H1 (cell line): ENCODE data around the gene ARHGAP10. TPM values are rescaled to one million over a fixed set of nuclear protein-coding genes. Genes with fewer than 3 reads are reported as not detected.

Experiments
- CTCF ChIA-PET: fragments of 300-600 bp; sonication (Branson Sonifier 250); formaldehyde crosslinking; loops from one replicate; lab custom pipeline; 2021; ENCODE audit not compliant: partially characterized antibody; lab: Charles Lee
- POLR2A ChIA-PET: fragments of 300-600 bp; sonication (Branson Sonifier 250); formaldehyde crosslinking; loops from one replicate; lab custom pipeline; 2021; ENCODE audit warnings: inconsistent platforms; ENCODE audit not compliant: partially characterized antibody; lab: Charles Lee
- DNase-seq, 2 experiments: peaks; one replicate each; pipeline versions ENCODE4 v3.0.0 to v3.0.0-alpha.2; 2010 to 2022; ENCODE audit warnings: low spot score in 2 of 2, low read depth in 1 of 2, mixed read lengths in 1 of 2
- FAIRE-seq: peaks from 2 replicates; lab custom pipeline; 2011; peaks lifted over from hg19 to GRCh38; lab: Jason Lieb, UNC
- H2AFZ ChIP-seq: 2 replicates; pipeline ENCODE4 v1.8.1; 2012; ENCODE audit warnings: low read length, inconsistent platforms
- H2AK5ac ChIP-seq: 2 replicates; pipeline ENCODE4 v1.6.1; 2013; ENCODE audit warnings: low read depth, low read length
- H2BK120ac ChIP-seq: replicated peaks from 2 replicates; pipeline ENCODE3; 2013; ENCODE audit warnings: low read depth, low read length, inconsistent platforms
- H2BK12ac ChIP-seq: 2 replicates; pipeline ENCODE4 v1.6.1; 2013; ENCODE audit warnings: low read depth, low read length
- H2BK15ac ChIP-seq: 2 replicates; pipeline ENCODE4 v1.6.1; 2013; ENCODE audit warnings: low read length
- H2BK20ac ChIP-seq: 2 replicates; pipeline ENCODE4 v1.6.1; 2013; ENCODE audit warnings: low read length
- H2BK5ac ChIP-seq: 2 replicates; pipeline ENCODE4 v1.6.1; 2013; ENCODE audit warnings: low read depth, low read length
- H3K14ac ChIP-seq: 2 replicates; pipeline ENCODE4 v1.6.1; 2013; ENCODE audit warnings: inconsistent platforms; ENCODE audit not compliant: insufficient read length
- H3K18ac ChIP-seq: 2 replicates; pipeline ENCODE4 v1.6.1; 2013; ENCODE audit warnings: low read length; ENCODE audit errors: extremely low read depth
- H3K23ac ChIP-seq: 2 replicates; pipeline ENCODE4 v1.6.1; 2013; ENCODE audit warnings: inconsistent platforms; ENCODE audit not compliant: insufficient read length
- H3K23me2 ChIP-seq: 2 replicates; pipeline ENCODE4 v1.6.1; 2013; ENCODE audit warnings: low read depth, low read length
- H3K27ac ChIP-seq: 2 replicates; pipeline ENCODE4 v1.6.1; 2011; ENCODE audit warnings: low read depth, low read length, inconsistent platforms
- H3K27me3 ChIP-seq, 4 experiments: replicated peaks in 1 of 4; 1 replicate in 1 of 4; 2 replicates in 3 of 4; pipeline versions ENCODE4 v1.6.1 to v1.8.1; 2011 to 2013; ENCODE audit warnings: low read length in 3 of 4, mild to moderate bottlenecking in 3 of 4, inconsistent platforms in 2 of 4, mixed read lengths in 2 of 4, moderate library complexity in 1 of 4; ENCODE audit not compliant: control insufficient read depth in 3 of 4, insufficient read depth in 3 of 4; ENCODE audit errors: extremely low read depth in 1 of 4
- H3K36me3 ChIP-seq, 4 experiments: 2 replicates each; pipeline versions ENCODE4 v1.6.1 to v1.8.1; 2011 to 2013; ENCODE audit warnings: mild to moderate bottlenecking in 4 of 4, low read length in 3 of 4, moderate library complexity in 2 of 4, control low read depth in 1 of 4, inconsistent platforms in 1 of 4; ENCODE audit not compliant: insufficient read depth in 4 of 4, control insufficient read depth in 2 of 4
- H3K4ac ChIP-seq: replicated peaks from 2 replicates; pipeline ENCODE3; 2013; ENCODE audit warnings: low read length, low read depth, mixed read lengths, inconsistent platforms; ENCODE audit not compliant: insufficient read length
- H3K4me1 ChIP-seq, 4 experiments: replicated peaks in 1 of 4; 1 replicate in 1 of 4; 2 replicates in 3 of 4; pipeline versions ENCODE4 v1.6.1 to v1.8.1; 2011 to 2013; ENCODE audit warnings: low read length in 3 of 4, inconsistent platforms in 2 of 4, mixed read lengths in 1 of 4; ENCODE audit not compliant: insufficient read depth in 4 of 4, control insufficient read depth in 3 of 4
- H3K4me2 ChIP-seq, 2 experiments: 2 replicates each; pipeline versions ENCODE4 v1.6.1 to v1.8.1; 2011 to 2013; ENCODE audit warnings: low read depth in 2 of 2, low read length in 2 of 2, control low read depth in 1 of 2, inconsistent platforms in 1 of 2, mild to moderate bottlenecking in 1 of 2; ENCODE audit not compliant: insufficient read depth in 1 of 2
- H3K4me3 ChIP-seq, 4 experiments: fragments of 200-600, 300-600 bp in 1 of 4; sonication (generic), shearing (Covaris generic), sonication (Bioruptor Twin) in 1 of 4; 2 replicates each; pipeline versions ENCODE4 v1.5.1 to v1.8.1; 2011 to 2016; ENCODE audit warnings: low read length in 4 of 4, low read depth in 3 of 4, control low read depth in 2 of 4, inconsistent platforms in 2 of 4, mild to moderate bottlenecking in 2 of 4, mixed read lengths in 1 of 4, moderate library complexity in 1 of 4; ENCODE audit not compliant: insufficient read depth in 2 of 4; ENCODE audit errors: extremely low read depth in 1 of 4
- H3K56ac ChIP-seq: replicated peaks from 2 replicates; pipeline ENCODE3; 2013; ENCODE audit warnings: low read depth, mild to moderate bottlenecking, mixed read lengths, low read length, inconsistent platforms; ENCODE audit not compliant: insufficient read length
- H3K79me1 ChIP-seq: 2 replicates; pipeline ENCODE4 v1.6.1; 2013; ENCODE audit warnings: low read depth, low read length, control low read depth
- H3K79me2 ChIP-seq, 2 experiments: 2 replicates each; pipeline versions ENCODE4 v1.6.1 to v1.8.1; 2012 to 2013; ENCODE audit warnings: low read length in 2 of 2, mild to moderate bottlenecking in 2 of 2, inconsistent platforms in 1 of 2; ENCODE audit not compliant: insufficient read depth in 2 of 2, control insufficient read depth in 1 of 2
- H3K9ac ChIP-seq, 4 experiments: replicated peaks in 1 of 4; 1 replicate in 1 of 4; 2 replicates in 3 of 4; pipeline versions ENCODE4 v1.6.1 to v1.8.1; 2011 to 2013; ENCODE audit warnings: low read depth in 3 of 4, low read length in 3 of 4, control low read depth in 2 of 4, mild to moderate bottlenecking in 2 of 4, moderate library complexity in 2 of 4, inconsistent platforms in 1 of 4; ENCODE audit errors: extremely low read depth in 1 of 4
- H3K9me3 ChIP-seq, 2 experiments: 2 replicates each; pipeline versions ENCODE4 v1.6.1 to v1.8.1; 2012 to 2013; ENCODE audit warnings: mild to moderate bottlenecking in 2 of 2, moderate library complexity in 2 of 2, control low read depth in 1 of 2, inconsistent platforms in 1 of 2, low read depth in 1 of 2, low read length in 1 of 2, mixed read lengths in 1 of 2; ENCODE audit not compliant: insufficient read depth in 2 of 2
- H4K20me1 ChIP-seq, 2 experiments: replicated peaks in 1 of 2; 2 replicates each; pipeline versions ENCODE3 to v1.8.1; 2011 to 2013; ENCODE audit warnings: inconsistent platforms in 2 of 2, low read length in 2 of 2, mild to moderate bottlenecking in 1 of 2; ENCODE audit not compliant: insufficient read depth in 2 of 2, control insufficient read depth in 1 of 2
- H4K5ac ChIP-seq: 2 replicates; pipeline ENCODE4 v1.6.1; 2013; ENCODE audit warnings: low read length, low read depth, mixed read lengths, inconsistent platforms; ENCODE audit not compliant: insufficient read length
- H4K8ac ChIP-seq: 2 replicates; pipeline ENCODE4 v1.8.0; 2013; ENCODE audit warnings: mild to moderate bottlenecking, moderate library complexity, low read length, inconsistent platforms; ENCODE audit not compliant: insufficient read depth; ENCODE audit errors: extremely low read depth
- H4K91ac ChIP-seq: replicated peaks from 2 replicates; pipeline ENCODE3; 2013; ENCODE audit warnings: low read length, mixed read lengths, inconsistent platforms; ENCODE audit not compliant: insufficient read length
- BCL11A ChIP-seq, 2 experiments: IDR thresholded peaks; one replicate each; pipeline ENCODE4 v1.6.1; 2011; ENCODE audit warnings: low read depth in 2 of 2, low read length in 2 of 2, mild to moderate bottlenecking in 2 of 2
- EZH2 ChIP-seq: fragments of 200-600 bp; sonication (generic); IDR thresholded peaks from 2 replicates; pipeline ENCODE4 v1.7.1; 2012; ENCODE audit warnings: low read depth, mild to moderate bottlenecking, moderate library complexity, low read length, inconsistent platforms; ENCODE audit not compliant: severe bottlenecking
- HDAC2 ChIP-seq, 2 experiments: fragments of 300-600 bp in 1 of 2; sonication (generic) in 1 of 2; IDR thresholded peaks; 2 replicates each; pipeline ENCODE4 v1.6.1; 2011 to 2012; ENCODE audit warnings: low read depth in 2 of 2, low read length in 2 of 2, mild to moderate bottlenecking in 2 of 2, moderate library complexity in 2 of 2, borderline replicate concordance in 1 of 2, inconsistent platforms in 1 of 2
- KDM4A ChIP-seq: IDR thresholded peaks from one replicate; pipeline ENCODE4 v1.7.1; 2012; ENCODE audit warnings: low read depth, mild to moderate bottlenecking, moderate library complexity, low read length, inconsistent platforms; ENCODE audit not compliant: severe bottlenecking
- NRF1 ChIP-seq: IDR thresholded peaks from 2 replicates; pipeline ENCODE4 v1.6.1; 2011; ENCODE audit warnings: mild to moderate bottlenecking, low read depth, low read length, improper control_type of control experiment
- PHF8 ChIP-seq: fragments of 200-600 bp; sonication (generic); conservative IDR thresholded peaks from 2 replicates; pipeline ENCODE4 v1.7.1; 2012; ENCODE audit warnings: low read depth, mild to moderate bottlenecking, inconsistent platforms, low read length, moderate library complexity
- RXRA ChIP-seq: IDR thresholded peaks from 2 replicates; pipeline ENCODE4 v1.6.1; 2011; ENCODE audit warnings: low read depth, mild to moderate bottlenecking, low read length, moderate library complexity; ENCODE audit not compliant: insufficient read depth
- TAF1 ChIP-seq: IDR thresholded peaks from 2 replicates; pipeline ENCODE4 v1.6.1; 2011; ENCODE audit warnings: mild to moderate bottlenecking, low read depth, low read length
- WGBS, 2 experiments: shearing (Covaris generic) in 1 of 2; methylation state at CpG; one replicate each; pipeline versions ENCODE4 v1.1.6 to v1.1.7; 2013 to 2015; ENCODE audit warnings: low lambda C conversion rate in 2 of 2, mixed read lengths in 2 of 2, inconsistent platforms in 1 of 2, low coverage in 1 of 2, missing lambda C conversion rate in 1 of 2; ENCODE audit not compliant: insufficient replicate concordance in 2 of 2, insufficient coverage in 1 of 2, insufficient read length in 1 of 2; ENCODE audit errors: extremely low coverage in 1 of 2, missing lambda C conversion rate in 1 of 2; 5-methylcytosine and 5-hydroxymethylcytosine counted together
- polyA plus RNA-seq, 7 experiments: library from polyadenylated mRNA; depleted of rRNA in 3 of 7; stranded (reverse) in 5 of 7; unstranded in 2 of 7; fragments of >200 nt in 5 of 7; fragments of 200-250 nt in 2 of 7; gene quantifications; 1 replicate in 5 of 7; 2 replicates in 1 of 7; 4 replicates in 1 of 7; pipeline versions ENCODE4 v1.2.1 to v1.2.3, GENCODE V29; 2011 to 2013; ENCODE audit warnings: missing spikeins in 2 of 7, mixed read lengths in 2 of 7
- total RNA-seq: library from RNA; stranded (reverse); fragmentation: NEBNext Ultra II Directional; extraction: Animal tissue kit (Norgen Biotek cat#: 25700); gene quantifications from 2 replicates; pipeline ENCODE4 v1.2.1, GENCODE V29; 2021
- TF ChIP-seq, protein P1 (sequence below): IDR thresholded peaks from 2 replicates; pipeline ENCODE4 v1.6.1; 2012; ENCODE audit warnings: inconsistent platforms
- TF ChIP-seq, protein P2 (sequence below), 3 experiments: IDR thresholded peaks; 1 replicate in 2 of 3; 2 replicates in 1 of 3; pipeline versions ENCODE4 v1.5.1 to v1.6.1; 2011; ENCODE audit warnings: low read length in 3 of 3, mild to moderate bottlenecking in 3 of 3, inconsistent platforms in 2 of 3, low read depth in 1 of 3, moderate library complexity in 1 of 3; ENCODE audit not compliant: insufficient read depth in 1 of 3; ENCODE audit errors: control extremely low read depth in 1 of 3

ARHGAP10 gene
- total and polyA plus RNA-seq, 2 of the 8 experiments (the other 6 are each of a cell fraction or from before 2014, with no cell fraction given), result 3.7 to 6.1 TPM

DNA sequence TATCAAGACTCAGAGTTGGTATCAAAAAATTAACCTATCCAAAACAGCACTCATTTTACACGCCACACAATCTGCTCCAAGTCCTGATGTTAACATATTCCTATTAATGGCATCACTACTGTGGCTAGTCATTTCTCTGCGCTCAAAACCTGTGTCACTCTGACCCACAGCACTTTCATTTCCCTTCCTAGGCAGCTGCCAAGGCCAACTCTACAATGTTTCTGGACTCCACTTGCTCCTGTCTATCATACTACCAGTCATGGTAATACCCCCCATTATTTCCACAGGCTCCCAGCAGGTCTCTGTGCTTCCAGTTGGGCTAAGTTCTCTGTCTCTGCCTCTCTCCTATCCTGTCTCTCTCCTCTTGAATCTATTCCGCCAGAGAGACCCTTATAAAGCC, 386.7 kb downstream of the ARHGAP10 start:
- Histone ChIP-seq H3K4me1 (peaks cover 0 to 13% (median under 1%) of the 10 kb centered on the region in 4 experiments; a peak in 3 of 7 replicates), H3K4me3 (no peak overlapping the region), H3K23ac (no peak overlapping the region), H2BK120ac (no peak overlapping the region), H3K79me1 (no peaks in the 10 kb centered on the region), H3K9me3 (peaks cover under 1 to 4% of the 10 kb centered on the region in 2 experiments; a peak in 2 of 4 replicates), H3K4me2 (no peak overlapping the region), H4K91ac (no peak overlapping the region), H4K20me1 (no peaks in the 10 kb centered on the region), H3K18ac (no peak overlapping the region), H2BK12ac (no peak overlapping the region), H3K9ac (no peak overlapping the region), H3K4ac (no peak overlapping the region), H3K56ac (no peak overlapping the region), H2AFZ (no peak overlapping the region), H4K5ac (no peak overlapping the region), H2AK5ac (no peak overlapping the region), H3K14ac (no peak overlapping the region), H3K27me3 (no peaks in the 10 kb centered on the region), H3K79me2 (no peaks in the 10 kb centered on the region), H2BK15ac (no peak overlapping the region), H2BK20ac (no peak overlapping the region), H3K27ac (no peak overlapping the region), H2BK5ac (no peak overlapping the region), H3K36me3 (no peaks in the 10 kb centered on the region), H3K23me2 (no peaks in the 10 kb centered on the region), H4K8ac (no peak overlapping the region)
- DNase-seq (no peak), FAIRE-seq (no peak)
- 91% methylated on average over 3 of the region's 3 CpGs; no CpG with 5 or more reads in 1 of the 2 experiments for WGBS, 2 experiments
- POLR2A ChIA-PET, result no interaction called here
- CTCF ChIA-PET, result no interaction called here
- TF ChIP-seq KDM4A (no peak), PHF8 (no peak), HDAC2 (IDR thresholded peaks at IDR 0.05; ENCODE audit: borderline replicate concordance in 1 of 2, low read depth in 2 of 2, low read length in 2 of 2) (no peak), EZH2 (no peak), NRF1 (no peak), BCL11A (IDR thresholded peaks at IDR 0.05; ENCODE audit: low read depth in 2 of 2, low read length in 2 of 2) (no peak), RXRA (no peak), TAF1 (no peak)
- TF ChIP-seq, protein P1, sequence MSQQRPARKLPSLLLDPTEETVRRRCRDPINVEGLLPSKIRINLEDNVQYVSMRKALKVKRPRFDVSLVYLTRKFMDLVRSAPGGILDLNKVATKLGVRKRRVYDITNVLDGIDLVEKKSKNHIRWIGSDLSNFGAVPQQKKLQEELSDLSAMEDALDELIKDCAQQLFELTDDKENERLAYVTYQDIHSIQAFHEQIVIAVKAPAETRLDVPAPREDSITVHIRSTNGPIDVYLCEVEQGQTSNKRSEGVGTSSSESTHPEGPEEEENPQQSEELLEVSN, result no peak
- TF ChIP-seq, protein P2, sequence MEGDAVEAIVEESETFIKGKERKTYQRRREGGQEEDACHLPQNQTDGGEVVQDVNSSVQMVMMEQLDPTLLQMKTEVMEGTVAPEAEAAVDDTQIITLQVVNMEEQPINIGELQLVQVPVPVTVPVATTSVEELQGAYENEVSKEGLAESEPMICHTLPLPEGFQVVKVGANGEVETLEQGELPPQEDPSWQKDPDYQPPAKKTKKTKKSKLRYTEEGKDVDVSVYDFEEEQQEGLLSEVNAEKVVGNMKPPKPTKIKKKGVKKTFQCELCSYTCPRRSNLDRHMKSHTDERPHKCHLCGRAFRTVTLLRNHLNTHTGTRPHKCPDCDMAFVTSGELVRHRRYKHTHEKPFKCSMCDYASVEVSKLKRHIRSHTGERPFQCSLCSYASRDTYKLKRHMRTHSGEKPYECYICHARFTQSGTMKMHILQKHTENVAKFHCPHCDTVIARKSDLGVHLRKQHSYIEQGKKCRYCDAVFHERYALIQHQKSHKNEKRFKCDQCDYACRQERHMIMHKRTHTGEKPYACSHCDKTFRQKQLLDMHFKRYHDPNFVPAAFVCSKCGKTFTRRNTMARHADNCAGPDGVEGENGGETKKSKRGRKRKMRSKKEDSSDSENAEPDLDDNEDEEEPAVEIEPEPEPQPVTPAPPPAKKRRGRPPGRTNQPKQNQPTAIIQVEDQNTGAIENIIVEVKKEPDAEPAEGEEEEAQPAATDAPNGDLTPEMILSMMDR (IDR thresholded peaks at IDR 0.05; ENCODE audit: control extremely low read depth in 1 of 3, insufficient read depth in 1 of 3, low read depth in 1 of 3, low read length in 3 of 3), result no peak
